Neural progenitor cell (in vitro differentiated cells): ENCODE results near the gene CARD11.

Experiments
- EZH2 ChIP-seq: fragments of 200-600 bp; sonication (generic); IDR thresholded peaks from 2 replicates; pipeline ENCODE4 v1.6.1; 2017; ENCODE audit warnings: antibody characterized with exemption, mild to moderate bottlenecking, moderate library complexity
- TF ChIP-seq, protein P1 (sequence below): fragments of 200-600 bp; sonication (generic); IDR thresholded peaks from 2 replicates; pipeline ENCODE4 v1.5.1; 2017; ENCODE audit warnings: antibody characterized with exemption, mild to moderate bottlenecking

DNA sequence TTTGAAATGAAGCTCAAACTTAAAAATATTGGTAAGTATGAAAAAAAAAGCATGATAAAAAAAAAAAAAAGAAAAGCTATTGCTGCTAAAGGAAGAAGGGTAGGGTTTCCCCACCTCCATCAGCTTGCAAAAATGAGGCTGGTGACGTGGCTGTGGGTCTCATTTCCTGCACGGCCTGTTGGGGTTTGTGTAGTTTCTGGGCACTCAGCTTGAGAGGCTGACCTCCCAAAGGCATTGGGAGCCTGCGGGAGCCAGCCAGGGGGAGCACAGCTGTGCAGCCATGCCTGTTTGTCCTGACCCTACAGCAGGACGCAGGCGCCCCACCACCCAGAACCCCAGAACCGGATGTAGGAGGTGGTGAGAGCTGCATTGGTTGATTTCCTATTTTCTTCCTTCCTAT is 48.8 kb upstream of the CARD11 start:
- TF ChIP-seq, protein P1, sequence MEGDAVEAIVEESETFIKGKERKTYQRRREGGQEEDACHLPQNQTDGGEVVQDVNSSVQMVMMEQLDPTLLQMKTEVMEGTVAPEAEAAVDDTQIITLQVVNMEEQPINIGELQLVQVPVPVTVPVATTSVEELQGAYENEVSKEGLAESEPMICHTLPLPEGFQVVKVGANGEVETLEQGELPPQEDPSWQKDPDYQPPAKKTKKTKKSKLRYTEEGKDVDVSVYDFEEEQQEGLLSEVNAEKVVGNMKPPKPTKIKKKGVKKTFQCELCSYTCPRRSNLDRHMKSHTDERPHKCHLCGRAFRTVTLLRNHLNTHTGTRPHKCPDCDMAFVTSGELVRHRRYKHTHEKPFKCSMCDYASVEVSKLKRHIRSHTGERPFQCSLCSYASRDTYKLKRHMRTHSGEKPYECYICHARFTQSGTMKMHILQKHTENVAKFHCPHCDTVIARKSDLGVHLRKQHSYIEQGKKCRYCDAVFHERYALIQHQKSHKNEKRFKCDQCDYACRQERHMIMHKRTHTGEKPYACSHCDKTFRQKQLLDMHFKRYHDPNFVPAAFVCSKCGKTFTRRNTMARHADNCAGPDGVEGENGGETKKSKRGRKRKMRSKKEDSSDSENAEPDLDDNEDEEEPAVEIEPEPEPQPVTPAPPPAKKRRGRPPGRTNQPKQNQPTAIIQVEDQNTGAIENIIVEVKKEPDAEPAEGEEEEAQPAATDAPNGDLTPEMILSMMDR = no peak
- no peak for TF ChIP-seq EZH2
